Measurements from ENCODE around the gene ZNF318. TPM values are rescaled to one million over a fixed set of nuclear protein-coding genes. Genes with fewer than 3 reads are reported as not detected.

Gene ZNF318
- total RNA-seq, 1 experiment from 2014 or later: 24.3 TPM

DNA sequence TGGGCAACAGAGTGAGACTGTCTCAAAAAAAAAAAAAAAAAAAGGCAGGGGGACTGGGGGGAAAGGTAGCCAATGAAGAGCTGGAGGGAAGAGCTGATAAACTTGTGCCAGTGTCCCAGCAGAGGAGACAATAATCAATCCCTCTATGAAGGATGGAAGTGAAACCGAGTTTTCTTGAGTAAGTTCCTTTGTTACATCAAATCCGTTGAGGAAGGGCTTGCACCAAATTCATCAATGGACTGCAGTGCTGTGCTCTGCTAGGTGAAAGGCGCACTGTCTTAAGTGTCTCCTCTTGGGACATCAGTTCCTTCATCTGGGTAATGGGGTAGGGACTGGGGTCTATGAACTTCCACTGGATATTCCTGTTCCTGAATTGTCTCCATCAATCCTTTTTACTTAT, 57.8 kb downstream of the ZNF318 start (continued):
- TF ChIP-seq E2F5 (CRISPR knock-in tag; IDR thresholded peaks at IDR 0.05): no peak

DNA sequence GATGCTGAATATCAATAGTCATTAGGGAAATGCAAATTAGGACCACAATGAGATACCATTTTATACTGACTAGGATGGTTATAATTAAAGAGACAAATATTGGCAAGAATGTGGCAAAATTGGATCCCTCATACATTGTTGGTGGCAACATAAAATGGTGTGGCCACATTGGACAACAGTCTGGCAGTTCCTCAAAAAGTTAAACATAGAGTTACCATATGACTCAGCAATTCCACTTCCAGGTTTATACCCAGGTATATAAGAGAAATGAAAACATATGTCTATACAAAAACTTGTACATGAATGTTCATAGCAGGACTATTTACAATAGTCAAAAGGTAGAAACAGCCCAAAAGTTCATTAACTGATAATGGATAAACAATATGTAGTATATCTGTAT, 58.8 kb downstream of the ZNF318 start:
- H3K4me3 Mint-ChIP-seq: no peak overlapping the region
- ATAC-seq (no peak), DNase-seq (ENCODE audit: low spot score) (no peak)
- 0 out of 2 replicates have a peak, but pooled peaks cover 4% of the 10 kb centered on the region for H3K27me3 Mint-ChIP-seq (ENCODE audit: low read depth)
- H3K36me3 Mint-ChIP-seq: no peaks in the 10 kb centered on the region; the same call in 1 of the 2 replicates
- H3K9me3 Mint-ChIP-seq: no peaks in the 10 kb centered on the region
- TF ChIP-seq NR3C1 (CRISPR knock-in tag; conservative IDR thresholded peaks at IDR 0.05; ENCODE audit: low read depth) (no peak), SMAD4 (CRISPR knock-in tag; IDR thresholded peaks at IDR 0.05) (no peak), NFYB (CRISPR knock-in tag; conservative IDR thresholded peaks at IDR 0.05; ENCODE audit: low read depth) (no peak), ELF4 (CRISPR knock-in tag; IDR thresholded peaks at IDR 0.05; ENCODE audit: low read depth) (no peak), NR1H2 (CRISPR knock-in tag; IDR thresholded peaks at IDR 0.05) (no peak), CTCF (IDR thresholded peaks at IDR 0.05) (no peak), CBFB (CRISPR knock-in tag; IDR thresholded peaks at IDR 0.05; ENCODE audit: low read depth) (no peak), ZNF138 (CRISPR knock-in tag; conservative IDR thresholded peaks at IDR 0.05) (no peak), TEAD1 (CRISPR knock-in tag; IDR thresholded peaks at IDR 0.05) (no peak), AFF4 (CRISPR knock-in tag; IDR thresholded peaks at IDR 0.05; ENCODE audit: borderline replicate concordance) (no peak), PRRX2 (CRISPR knock-in tag; IDR thresholded peaks at IDR 0.05) (no peak), RELA (CRISPR knock-in tag; IDR thresholded peaks at IDR 0.05; ENCODE audit: borderline replicate concordance) (no peak), EMX1 (CRISPR knock-in tag; IDR thresholded peaks at IDR 0.05) (no peak)
- TF ChIP-seq, protein P1, sequence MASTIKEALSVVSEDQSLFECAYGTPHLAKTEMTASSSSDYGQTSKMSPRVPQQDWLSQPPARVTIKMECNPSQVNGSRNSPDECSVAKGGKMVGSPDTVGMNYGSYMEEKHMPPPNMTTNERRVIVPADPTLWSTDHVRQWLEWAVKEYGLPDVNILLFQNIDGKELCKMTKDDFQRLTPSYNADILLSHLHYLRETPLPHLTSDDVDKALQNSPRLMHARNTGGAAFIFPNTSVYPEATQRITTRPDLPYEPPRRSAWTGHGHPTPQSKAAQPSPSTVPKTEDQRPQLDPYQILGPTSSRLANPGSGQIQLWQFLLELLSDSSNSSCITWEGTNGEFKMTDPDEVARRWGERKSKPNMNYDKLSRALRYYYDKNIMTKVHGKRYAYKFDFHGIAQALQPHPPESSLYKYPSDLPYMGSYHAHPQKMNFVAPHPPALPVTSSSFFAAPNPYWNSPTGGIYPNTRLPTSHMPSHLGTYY (CRISPR knock-in tag; IDR thresholded peaks at IDR 0.05): no peak
- TF ChIP-seq, protein P2, sequence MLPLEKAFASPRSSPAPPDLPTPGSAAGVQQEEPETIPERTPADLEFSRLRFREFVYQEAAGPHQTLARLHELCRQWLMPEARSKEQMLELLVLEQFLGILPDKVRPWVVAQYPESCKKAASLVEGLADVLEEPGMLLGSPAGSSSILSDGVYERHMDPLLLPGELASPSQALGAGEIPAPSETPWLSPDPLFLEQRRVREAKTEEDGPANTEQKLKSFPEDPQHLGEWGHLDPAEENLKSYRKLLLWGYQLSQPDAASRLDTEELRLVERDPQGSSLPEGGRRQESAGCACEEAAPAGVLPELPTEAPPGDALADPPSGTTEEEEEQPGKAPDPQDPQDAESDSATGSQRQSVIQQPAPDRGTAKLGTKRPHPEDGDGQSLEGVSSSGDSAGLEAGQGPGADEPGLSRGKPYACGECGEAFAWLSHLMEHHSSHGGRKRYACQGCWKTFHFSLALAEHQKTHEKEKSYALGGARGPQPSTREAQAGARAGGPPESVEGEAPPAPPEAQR (CRISPR knock-in tag; IDR thresholded peaks at IDR 0.05): no peak
- TF ChIP-seq, protein P3, sequence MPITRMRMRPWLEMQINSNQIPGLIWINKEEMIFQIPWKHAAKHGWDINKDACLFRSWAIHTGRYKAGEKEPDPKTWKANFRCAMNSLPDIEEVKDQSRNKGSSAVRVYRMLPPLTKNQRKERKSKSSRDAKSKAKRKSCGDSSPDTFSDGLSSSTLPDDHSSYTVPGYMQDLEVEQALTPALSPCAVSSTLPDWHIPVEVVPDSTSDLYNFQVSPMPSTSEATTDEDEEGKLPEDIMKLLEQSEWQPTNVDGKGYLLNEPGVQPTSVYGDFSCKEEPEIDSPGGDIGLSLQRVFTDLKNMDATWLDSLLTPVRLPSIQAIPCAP (CRISPR knock-in tag; IDR thresholded peaks at IDR 0.05): no peak
- TF ChIP-seq, protein P4, sequence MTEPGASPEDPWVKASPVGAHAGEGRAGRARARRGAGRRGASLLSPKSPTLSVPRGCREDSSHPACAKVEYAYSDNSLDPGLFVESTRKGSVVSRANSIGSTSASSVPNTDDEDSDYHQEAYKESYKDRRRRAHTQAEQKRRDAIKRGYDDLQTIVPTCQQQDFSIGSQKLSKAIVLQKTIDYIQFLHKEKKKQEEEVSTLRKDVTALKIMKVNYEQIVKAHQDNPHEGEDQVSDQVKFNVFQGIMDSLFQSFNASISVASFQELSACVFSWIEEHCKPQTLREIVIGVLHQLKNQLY (CRISPR knock-in tag; IDR thresholded peaks at IDR 0.05): no peak
- POLR2A ChIA-PET: no interaction called here
- H3K27ac Mint-ChIP-seq: no peak overlapping the region
- CTCF ChIA-PET: no interaction called here
- peaks cover 25% of the 10 kb centered on the region for H3K4me1 Mint-ChIP-seq

All from WTC11 (cell line).